HG03135 (cell line): Measurements from ENCODE around the gene JAK2.
"Not testable (repeated sequence)": the region's sequence is repeated elsewhere in the genome, so short reads cannot be mapped to it uniquely, and the experiment has no call there.

Experiments
- ATAC-seq: cut with Tn5 transposase; IDR thresholded peaks from one replicate; pipeline ENCODE4 v1.9.1; 2021; ENCODE audit warnings: mild to moderate bottlenecking, moderate library complexity; ENCODE audit not compliant: unreplicated experiment

The JAK2 gene

DNA sequence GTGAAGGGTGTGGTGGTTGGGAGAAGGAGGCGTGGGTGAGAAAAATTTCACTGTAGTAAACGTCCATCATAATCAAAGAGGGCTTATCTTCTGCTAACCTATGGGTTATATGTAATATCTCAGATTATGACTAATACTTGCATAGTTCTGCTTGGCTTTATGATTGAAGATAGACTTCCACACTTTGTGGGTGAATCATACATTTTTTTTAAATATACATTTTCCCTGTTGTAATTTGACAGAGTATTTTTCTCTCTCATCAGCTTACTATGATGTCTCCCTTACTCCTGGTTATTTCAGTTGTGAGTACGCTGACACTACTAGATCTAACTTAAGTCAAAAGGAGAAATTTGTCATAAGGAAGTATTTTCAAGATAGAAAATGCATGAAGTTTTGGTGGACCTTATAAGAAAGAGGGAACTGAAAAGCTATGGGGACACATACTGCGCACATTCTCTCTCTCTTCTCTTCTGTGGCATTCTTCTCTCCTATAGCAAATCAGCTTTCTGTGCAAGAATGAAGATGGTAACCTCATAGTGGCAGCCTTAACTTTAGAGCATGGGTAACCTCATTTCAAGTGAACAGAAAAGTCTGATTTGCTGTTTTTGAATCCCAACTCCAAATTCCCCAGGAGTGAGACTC, 4.9 kb upstream of the JAK2 start:
- ATAC-seq: no peak

DNA sequence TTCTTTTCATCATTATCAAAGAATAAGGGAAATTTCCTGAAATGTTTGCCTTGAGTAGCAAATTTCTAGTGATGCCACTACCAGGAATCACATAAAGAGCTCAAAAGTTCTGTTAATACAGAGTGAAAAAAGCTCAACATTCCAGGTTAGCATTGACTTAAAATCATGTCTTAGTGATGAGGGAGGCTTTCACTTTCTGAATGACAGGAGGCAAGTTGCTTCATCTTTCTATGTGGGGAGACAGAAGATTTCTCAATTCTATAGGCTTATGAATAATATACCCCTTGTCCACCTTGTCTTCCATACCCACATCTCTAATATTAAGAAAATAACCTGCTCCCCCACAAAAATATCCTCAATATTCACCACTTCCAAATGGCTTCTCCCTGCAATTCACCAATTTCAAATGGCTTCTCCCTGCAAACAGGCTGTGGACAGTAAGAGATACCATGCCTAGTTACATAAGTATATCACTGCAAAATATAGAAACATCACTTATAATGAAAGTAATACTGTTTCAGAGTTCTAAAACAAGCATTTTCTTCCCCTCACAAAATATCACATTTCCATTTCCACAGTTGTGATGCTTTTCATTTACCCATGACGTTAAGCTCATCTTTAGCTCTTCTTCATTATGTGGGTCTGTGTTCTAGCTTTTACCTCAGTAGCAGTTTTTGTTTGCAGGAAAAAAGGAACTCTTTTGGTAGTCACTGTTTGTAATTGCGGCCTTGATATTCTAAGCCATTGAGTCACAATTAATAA, 2.2 kb upstream of the JAK2 start:
- ATAC-seq: no peak

DNA sequence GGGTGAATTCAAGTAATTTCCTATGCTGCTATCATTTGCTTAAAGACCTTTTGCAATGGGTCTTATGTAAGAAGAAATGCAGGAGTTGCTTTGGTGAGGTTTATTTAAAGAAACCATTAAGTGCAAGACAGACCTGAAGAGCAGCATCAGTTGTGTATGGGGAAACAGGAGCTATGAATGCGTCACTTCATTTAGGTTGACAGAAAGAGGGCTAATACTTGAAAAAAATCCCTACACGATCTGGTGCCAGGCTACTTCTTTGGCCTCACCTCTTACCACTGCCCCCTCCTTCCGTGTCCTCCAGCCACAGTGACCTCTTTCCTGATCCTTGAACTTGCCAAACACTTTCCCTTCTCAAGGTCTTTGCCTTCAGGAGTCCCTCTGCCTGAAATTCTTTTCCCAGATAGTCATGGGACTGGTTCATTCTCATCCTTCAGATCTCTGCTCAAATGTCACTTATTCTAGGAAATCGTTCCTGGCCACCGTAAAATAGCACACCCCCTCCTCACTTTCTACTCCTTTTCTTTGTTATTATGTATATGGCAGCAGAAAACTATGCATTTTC, 1.4 kb upstream of the JAK2 start:
- no peak for ATAC-seq

DNA sequence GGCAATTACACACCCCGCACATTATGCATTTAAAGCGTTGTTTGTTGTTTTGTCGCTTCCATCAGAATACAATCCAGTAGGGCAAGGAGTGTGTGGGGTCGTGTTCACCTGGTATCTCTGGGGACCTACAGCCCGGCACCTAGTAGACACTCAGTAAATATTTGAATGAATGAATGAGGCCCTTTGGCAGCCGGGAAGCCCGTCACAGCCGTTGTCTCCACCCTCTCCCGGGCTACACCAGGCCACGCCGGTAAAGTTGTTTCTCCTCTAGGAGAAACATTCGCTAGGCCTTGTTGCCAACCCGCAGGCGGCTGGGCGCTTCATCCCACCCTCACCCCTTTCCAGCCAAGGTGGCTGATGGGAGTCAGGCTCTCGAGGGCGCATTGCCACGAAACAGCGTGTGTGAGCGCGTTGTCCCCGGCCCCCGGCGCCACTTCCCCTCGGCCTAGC, 876 bp upstream of the JAK2 start:
- peak; percentile 5 for ATAC-seq

DNA sequence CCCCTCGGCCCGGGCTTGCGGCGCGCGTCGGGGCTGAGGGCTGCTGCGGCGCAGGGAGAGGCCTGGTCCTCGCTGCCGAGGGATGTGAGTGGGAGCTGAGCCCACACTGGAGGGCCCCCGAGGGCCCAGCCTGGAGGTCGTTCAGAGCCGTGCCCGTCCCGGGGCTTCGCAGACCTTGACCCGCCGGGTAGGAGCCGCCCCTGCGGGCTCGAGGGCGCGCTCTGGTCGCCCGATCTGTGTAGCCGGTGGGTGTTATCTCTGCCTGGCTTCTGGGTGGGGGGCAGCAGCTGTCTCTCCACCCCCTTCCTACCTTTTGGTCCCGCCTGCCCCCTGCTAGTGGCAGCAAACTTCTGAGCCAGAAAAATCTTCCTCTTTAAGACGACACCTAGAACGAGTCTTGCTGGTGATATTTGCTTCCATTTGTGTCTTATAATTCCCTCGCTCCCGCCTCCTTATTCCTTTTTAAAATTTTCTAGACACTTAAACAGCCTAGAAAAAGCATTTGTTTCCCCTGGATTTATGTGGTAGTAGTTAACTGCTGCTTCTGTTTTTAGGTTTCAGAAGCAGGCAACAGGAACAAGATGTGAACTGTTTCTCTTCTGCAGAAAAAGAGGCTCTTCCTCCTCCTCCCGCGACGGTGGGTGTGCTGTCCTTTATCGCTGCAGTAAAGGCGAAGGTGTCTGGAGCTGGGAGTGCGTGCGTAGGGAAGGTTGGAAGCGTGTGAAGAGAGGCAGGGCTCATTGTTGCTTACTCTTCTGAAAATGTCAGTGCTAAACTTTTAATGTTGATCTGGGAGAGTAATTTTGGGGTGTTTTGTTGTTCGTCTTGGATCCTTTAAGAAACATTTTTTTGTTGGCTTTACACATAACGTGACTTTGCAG, 554 bp downstream of the JAK2 start:
- no peak for ATAC-seq

DNA sequence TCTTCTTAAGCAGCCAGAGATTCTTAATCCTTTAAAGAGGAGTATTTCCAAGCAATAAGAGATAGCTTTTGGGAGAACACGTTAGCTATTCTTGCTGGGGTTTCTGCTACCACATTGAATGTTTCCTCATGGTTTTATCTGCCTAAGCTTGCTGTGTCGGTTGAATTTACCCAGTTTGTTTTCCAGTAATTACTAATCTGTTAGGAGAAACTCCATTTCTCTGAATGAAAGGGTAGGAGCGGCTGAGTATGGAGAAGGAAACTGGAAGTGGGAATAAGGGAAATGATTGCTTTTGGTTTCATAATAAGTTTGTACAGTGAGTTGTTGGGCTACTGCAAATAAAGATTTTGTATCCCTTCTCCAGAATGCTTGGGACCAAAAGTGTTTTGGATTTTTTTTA, 1.2 kb downstream of the JAK2 start:
- ATAC-seq: no peak

DNA sequence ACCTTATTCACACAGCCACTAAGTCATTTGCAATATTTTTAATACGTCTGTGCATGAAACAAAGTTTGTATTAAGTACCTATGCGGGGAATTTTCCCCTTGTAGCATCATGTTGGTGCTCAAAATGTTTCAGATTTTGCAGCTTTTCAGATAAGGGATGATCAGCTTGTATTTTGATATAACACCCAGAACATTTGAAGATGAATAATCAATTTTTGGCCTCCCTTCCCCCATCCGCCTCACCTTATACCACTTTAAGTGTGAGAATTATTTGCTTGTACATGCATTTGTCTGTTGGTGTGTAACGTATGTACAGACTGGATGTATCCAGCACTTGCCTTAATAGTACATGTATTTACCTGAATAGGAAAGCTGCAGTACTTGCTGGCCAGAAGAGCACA, 1.7 kb downstream of the JAK2 start:
- ATAC-seq: no peak

DNA sequence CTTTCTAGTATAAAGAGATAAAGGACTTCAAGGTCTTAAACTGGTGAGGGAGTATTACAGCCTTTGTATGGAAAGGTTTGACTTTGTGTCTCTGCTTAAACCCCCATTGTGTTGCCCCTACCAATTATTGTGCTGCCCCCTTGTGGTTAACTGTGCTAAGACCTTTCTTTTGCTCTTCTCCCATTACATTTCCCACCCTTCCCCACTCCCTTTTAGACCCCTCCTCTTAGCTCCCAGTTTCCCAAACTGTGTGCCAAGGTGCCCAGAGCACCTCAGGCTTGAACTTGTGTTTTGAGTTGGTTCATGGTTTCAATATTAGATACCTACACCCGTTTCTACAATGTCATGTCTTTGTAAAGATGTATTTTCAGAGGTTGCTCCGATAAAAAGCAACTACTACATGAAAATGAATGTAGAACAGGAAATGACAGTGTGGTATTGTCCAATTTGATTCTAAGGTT, 2.9 kb downstream of the JAK2 start:
- no peak for ATAC-seq

DNA sequence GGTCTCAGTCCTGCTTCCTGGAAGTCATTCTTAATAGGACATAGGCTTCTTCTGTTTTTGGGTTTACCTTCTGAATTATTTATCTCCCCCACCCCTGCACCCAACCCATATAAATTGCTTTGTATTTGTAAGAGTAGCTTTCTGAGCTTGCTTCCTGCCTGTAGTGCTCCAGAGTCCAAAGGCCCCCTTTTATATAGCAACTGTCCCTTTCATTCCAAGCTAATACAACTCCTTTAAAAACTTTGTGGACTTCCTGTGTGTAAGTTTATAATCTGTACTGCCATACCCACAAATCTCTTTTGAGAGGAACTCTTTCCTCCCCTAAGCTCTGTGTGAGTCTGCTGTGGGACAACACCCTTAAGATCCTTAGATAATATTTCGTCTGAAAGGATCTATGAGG, 7.8 kb downstream of the JAK2 start:
- no peak for ATAC-seq

DNA sequence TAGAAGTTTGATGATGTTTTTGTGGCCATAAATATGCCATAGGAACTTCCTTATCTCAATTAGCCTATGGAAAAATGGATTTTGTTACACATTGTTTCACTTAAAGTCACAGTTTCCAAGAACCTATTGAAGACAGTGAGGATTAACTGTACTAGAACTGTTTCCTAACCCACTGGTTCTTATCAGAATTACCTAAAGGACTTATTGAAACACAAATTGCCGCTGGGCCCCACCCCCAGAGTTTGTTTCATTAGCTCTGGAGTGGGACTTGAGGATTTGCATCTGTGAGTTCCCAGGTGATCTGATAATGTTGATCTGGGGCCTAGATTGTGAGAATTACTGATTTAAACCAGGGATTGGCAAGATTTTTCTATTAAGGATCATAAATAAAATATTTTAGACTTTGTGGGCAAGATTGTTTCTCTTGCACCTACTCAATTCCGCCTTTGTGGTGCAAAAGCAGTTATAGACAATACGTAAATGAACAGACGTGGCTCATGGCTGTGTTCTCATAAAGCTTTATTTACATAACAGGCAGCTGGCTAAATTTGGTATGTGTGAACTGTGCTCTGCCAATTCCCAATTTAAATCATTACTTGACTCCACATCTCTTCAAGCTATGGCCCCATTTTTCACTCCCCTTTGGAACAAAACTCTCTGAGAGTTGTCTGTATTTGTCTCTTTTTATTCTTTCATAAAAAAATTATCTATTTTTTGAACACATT, 9.3 kb downstream of the JAK2 start:
- ATAC-seq: no peak

DNA sequence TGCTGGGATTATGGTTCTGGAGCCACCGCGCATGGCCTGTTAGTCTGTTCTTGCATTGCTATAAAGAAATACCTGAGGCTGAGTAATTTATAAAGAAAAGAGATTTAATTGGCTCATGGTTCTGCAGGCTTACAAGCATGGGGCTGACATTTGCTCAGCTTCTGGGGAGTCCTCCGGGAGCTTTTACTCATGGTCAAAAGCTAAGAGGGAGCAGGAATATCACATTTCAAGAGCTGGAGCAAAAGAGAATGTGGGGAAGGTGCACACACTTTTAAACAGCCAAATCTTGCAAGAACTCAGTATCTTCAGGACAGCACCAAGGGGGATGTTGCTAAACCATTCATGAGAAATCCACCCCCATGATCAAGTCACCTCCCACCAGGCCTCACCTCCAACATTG, 12.1 kb downstream of the JAK2 start:
- no peak for ATAC-seq

DNA sequence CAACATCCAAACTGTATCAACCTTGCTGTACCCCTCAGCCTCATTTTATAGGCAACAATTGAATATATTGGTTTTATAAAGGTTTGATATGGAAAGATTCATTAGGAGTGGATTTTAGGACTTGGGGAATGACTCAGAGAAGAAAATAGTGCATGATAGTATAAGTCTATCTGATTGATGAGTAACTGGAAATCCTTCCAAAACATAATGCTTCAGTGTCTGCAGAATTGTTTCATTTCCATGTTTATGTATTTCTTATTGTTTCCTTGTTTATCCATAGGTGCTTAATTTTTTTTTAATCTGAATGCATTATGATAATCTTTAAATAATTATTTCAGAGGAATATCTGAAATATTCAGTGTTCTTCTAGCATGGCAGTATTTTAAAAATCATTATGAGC, 12.6 kb downstream of the JAK2 start:
- ATAC-seq: no peak

DNA sequence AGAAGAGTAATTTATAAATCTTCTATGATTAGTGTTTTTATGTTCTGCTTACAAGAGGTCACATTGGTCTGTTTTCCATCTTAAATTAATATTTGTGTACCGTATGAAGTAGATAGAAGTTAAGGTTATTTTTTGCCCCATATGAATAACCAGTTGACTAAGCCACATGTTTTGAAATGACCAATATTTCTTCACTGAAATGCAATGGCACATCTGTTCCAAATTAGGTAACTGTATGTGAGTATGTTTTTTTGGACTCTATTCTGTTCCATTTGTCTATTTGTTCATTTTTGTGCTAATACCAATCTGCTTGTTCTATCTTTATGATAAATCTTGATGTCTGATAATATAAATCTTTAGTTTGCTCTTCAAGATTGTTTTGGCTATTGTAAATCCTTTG, 17.7 kb downstream of the JAK2 start:
- ATAC-seq: no peak

DNA sequence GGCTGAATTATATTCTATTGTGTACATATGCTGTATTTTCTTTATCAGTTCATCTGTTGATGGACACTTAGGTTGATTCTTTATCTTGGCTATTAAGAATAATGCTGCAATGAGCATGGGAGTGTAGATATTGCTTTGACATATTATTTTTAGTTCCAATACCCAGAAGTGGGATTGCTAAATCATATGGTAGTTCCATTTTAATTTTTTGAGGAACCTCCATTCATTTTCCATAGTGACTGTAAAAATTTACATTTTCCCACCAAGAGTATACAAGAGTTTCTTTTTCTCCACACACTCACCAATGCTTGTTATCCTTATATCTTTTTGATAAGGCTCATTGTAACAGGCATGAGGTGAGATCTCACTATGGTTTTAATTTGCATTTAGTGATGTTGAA, 19.4 kb downstream of the JAK2 start:
- ATAC-seq: no peak

DNA sequence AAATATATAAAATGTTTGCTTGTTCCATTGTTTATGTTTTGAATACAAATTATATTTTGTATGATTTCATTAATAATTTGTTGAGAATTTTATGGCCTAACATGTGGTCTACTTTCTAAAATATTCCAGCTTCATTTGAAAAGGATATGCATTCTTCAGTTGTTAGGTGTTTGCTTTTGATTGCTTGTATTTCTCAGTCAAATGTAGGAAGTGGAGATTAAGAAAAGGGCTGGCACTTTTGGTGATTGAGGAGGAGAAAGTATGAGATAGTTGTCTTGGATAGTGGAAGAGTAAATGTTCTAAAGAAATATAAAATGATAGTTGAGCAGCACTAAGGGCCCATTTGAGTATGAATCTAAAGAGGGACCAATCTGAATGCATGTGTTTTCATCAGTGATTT, 23.1 kb downstream of the JAK2 start:
- ATAC-seq: no peak

DNA sequence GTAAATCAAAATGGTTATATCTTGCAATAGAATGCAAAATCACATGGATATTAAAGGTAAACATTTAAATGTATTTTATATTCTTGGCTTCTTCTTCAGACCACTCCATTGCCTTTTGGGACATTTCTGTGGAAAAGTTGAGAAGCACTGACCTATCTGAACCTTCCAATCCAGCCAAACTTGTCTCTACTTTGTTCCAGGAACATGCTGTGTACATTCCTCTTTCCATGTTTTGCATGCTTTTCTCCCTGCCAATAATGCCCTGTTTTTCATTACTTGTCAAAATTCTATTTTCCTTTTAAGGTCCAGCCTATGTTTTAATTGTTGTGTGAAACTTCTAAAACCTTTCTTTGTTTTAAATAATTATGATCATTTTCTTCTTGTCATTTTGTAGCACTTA, 28.3 kb downstream of the JAK2 start:
- no peak for ATAC-seq

DNA sequence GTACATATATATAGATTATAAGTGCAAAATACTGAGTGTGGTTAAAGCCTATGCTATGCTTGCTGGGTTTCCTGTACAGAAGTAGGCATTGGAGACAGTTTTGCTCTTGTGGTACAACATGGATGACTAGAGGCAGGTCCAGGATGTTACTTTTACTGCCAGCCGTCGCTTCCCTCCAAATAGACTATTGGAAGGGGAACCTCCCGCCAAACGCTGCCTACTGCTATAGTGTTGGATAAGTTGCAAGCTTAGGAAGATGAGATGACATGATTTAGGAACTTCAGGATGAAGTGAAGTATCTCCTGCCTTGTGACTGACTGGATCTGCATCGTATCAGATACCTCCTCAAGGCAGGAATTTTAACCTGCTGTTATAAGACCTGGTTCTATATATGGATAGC, 30.9 kb downstream of the JAK2 start:
- ATAC-seq: no peak

DNA sequence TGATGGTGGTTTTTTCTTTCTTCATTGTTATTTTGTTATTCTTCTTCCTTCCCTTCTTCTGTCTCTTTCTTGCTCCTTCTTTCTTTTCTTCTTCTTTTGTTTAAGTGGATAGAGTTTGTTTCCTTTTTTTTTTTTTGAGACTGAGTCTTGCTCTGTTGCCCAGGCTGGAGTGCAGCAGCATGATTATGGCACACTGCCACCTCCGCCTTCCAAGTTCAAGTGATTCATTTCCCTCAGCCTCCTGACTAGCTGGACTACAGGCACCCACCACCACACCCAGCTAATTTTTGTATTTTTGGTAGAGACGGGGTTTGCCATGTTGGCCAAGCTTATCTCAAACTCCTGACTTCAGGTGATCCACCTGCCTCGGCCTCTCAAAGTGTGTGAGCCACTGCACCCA, 40.3 kb downstream of the JAK2 start:
- ATAC-seq: no peak

DNA sequence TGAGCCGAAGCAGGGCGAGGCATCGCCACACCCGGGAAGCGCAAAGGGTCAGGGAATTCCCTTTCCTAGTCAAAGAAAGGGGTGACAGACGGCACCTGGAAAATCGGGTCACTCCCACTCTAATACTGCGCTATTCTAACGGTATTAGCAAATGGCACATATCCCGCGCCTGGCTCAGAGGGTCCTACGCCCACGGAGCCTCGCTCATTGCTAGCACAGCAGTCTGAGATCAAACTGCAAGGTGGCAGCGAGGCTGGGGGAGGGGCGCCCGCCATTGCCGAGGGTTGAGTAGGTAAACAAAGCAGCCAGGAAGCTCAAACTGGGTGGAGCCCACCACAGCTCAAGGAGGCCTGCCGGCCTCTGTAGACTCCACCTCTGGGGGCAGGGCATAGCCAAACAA, 46.9 kb downstream of the JAK2 start:
- not testable (repeated sequence) for ATAC-seq

DNA sequence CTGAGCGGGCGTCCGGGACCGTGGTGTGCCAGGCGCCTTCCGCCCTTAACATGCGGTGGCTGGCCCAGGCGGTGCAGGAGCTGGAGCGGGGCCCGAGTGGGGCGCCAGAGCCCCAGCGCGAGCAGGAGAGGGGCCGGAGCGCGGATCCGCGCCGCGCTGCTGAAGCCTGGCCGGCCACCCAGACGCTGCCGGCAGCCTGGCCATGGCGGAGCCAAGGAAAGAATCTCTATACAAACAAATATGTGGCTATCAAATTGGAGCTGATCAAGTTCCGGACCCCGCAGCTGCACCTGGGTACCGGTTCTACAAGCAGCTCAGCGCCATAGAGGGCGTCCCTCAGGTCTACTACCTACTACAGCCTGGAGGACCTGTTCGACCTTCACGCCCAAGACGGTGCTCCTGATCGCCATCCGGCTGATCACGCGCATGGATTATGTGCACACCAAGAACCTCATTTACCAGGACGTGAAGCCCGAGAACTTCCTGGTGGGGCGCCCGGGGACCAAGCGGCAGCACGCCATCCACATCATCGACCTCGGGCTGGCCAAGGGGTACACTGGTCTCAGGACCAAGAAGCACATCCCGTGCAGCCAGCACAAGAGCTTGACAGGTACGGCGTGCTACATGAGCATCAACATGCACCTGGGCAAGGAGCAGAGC, 55.8 kb downstream of the JAK2 start:
- no peak for ATAC-seq
